Hepatocyte (in vitro differentiated cells): ENCODE data around the gene RABL6.

Experiments
- CTCF ChIP-seq: fragments of 200-600 bp; sonication (generic); IDR thresholded peaks from 2 replicates; pipeline ENCODE4 v1.5.1; 2016; ENCODE audit warnings: antibody characterized with exemption, mild to moderate bottlenecking; ENCODE audit not compliant: poor library complexity
- EZH2 ChIP-seq: fragments of 200-600 bp; sonication (generic); IDR thresholded peaks from 2 replicates; pipeline ENCODE4 v1.6.1; 2016; ENCODE audit warnings: antibody characterized with exemption, mild to moderate bottlenecking, borderline replicate concordance
- EZH2phosphoT487 ChIP-seq: fragments of 200-600 bp; sonication (generic); IDR thresholded peaks from one replicate; pipeline ENCODE4 v1.6.1; 2018; ENCODE audit warnings: antibody characterized with exemption, mild to moderate bottlenecking, low read depth, moderate library complexity; ENCODE audit not compliant: unreplicated experiment, severe bottlenecking

- TF ChIP-seq CTCF = no peak
- TF ChIP-seq EZH2 = no peak
- TF ChIP-seq EZH2phosphoT487 = no peak
Measured at GRCh38 chr9:136845465-136846260, 37.9 kb downstream of the RABL6 start.
